Epithelial cell of proximal tubule (primary cell): ENCODE measurements around the gene GTF2E1. TPM values are rescaled to one million over a fixed set of nuclear protein-coding genes. Genes with fewer than 3 reads are reported as not detected.

ENCODE experiments used
- DNase-seq: peaks from one replicate; pipeline ENCODE4 v3.0.0-alpha.2; 2011; ENCODE audit warnings: low read depth
- H3K4me3 ChIP-seq: 2 replicates; pipeline ENCODE4 v1.5.1; 2011; ENCODE audit warnings: low read depth, mild to moderate bottlenecking, low read length
- total RNA-seq: library from RNA; depleted of rRNA; stranded (reverse); fragments of >200 nt; gene quantifications from 2 replicates; pipeline ENCODE4 v1.2.3, GENCODE V29; 2015
- TF ChIP-seq, protein P1 (sequence below): conservative IDR thresholded peaks from 2 replicates; pipeline ENCODE4 v1.5.1; 2012; ENCODE audit warnings: low read depth, mild to moderate bottlenecking, low read length

The GTF2E1 gene
- total RNA-seq, 1 donor from 2014 or later, result 17.5 TPM

- no peak for DNase-seq
- TF ChIP-seq, protein P1, sequence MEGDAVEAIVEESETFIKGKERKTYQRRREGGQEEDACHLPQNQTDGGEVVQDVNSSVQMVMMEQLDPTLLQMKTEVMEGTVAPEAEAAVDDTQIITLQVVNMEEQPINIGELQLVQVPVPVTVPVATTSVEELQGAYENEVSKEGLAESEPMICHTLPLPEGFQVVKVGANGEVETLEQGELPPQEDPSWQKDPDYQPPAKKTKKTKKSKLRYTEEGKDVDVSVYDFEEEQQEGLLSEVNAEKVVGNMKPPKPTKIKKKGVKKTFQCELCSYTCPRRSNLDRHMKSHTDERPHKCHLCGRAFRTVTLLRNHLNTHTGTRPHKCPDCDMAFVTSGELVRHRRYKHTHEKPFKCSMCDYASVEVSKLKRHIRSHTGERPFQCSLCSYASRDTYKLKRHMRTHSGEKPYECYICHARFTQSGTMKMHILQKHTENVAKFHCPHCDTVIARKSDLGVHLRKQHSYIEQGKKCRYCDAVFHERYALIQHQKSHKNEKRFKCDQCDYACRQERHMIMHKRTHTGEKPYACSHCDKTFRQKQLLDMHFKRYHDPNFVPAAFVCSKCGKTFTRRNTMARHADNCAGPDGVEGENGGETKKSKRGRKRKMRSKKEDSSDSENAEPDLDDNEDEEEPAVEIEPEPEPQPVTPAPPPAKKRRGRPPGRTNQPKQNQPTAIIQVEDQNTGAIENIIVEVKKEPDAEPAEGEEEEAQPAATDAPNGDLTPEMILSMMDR, result no peak
- no peak overlapping the region for H3K4me3 ChIP-seq
These were observed 78.2 kb downstream of the GTF2E1 start for GRCh38 chr3:120820748-120821147.

GRCh38 chr3:120821426-120821825 is 78.9 kb downstream of the GTF2E1 start:
- DNase-seq, result no peak

DNA sequence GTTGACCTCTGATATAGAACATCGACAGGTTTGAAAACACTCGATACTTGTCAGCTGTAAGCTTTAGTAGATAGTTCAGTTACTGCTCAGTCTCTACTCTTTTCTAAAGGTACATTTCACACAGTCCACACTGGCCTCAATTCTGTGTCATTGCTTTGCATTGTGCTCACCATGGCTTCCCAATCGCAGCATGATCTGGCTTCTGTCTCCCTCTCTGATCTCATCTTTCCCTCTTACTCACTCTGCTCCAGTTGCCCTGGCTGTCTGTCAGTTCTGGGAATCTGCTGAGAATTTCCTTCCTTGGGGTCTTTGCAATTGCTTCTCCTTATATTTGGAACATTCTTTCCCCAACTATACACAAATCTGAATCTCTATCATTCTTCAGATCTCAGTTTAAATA is 80.6 kb downstream of the GTF2E1 start:
- H3K4me3 ChIP-seq, result no peak overlapping the region
- TF ChIP-seq, protein P1, result no peak
- DNase-seq, result no peak

More at GRCh38 chr3:120821426-120821825, 78.9 kb downstream of the GTF2E1 start:
- no peak overlapping the region for H3K4me3 ChIP-seq
- TF ChIP-seq, protein P1, result no peak

GRCh38 chr3:120824613-120825012 is 82.1 kb downstream of the GTF2E1 start:
- DNase-seq, result no peak
- H3K4me3 ChIP-seq, result no peak overlapping the region
- TF ChIP-seq, protein P1, result no peak

GRCh38 chr3:120828796-120829195 is 86.3 kb downstream of the GTF2E1 start:
- no peak overlapping the region for H3K4me3 ChIP-seq
- DNase-seq, result no peak
- TF ChIP-seq, protein P1, result no peak

GRCh38 chr3:120831066-120831465 is 88.5 kb downstream of the GTF2E1 start:
- no peak for DNase-seq
- H3K4me3 ChIP-seq, result no peak overlapping the region
- TF ChIP-seq, protein P1, result no peak

Other genes starting within 250 kb of the GTF2E1 start
- 172 and 229 TPM in 2 replicates for gene NDUFB4, start 146.4 kb upstream of the GTF2E1 start, total RNA-seq
- 5.9 and 18.1 TPM in 2 replicates for gene HGD, start 60.5 kb upstream of the GTF2E1 start, total RNA-seq
- gene RABL3, start 228 bp upstream of the GTF2E1 start, total RNA-seq, result 8.8 and 14.5 TPM in 2 replicates
- not detected in 2 replicates for gene STXBP5L, start 165.5 kb downstream of the GTF2E1 start, total RNA-seq